OCI-LY3 (cell line): ENCODE measurements around the gene ICAM1.

Source experiments
- H2AFZ ChIP-seq: fragments of 200-600, 300-600 bp; shearing (Covaris generic); 2 replicates; pipeline ENCODE4 v1.6.0; 2014; ENCODE audit warnings: antibody characterized with exemption, low read depth, low read length
- H3K27ac ChIP-seq: fragments of 200-600, 300-600 bp; sonication (generic); 2 replicates; pipeline ENCODE4 v1.5.1; 2014; ENCODE audit warnings: mild to moderate bottlenecking, low read length, moderate library complexity, mixed read lengths
- H3K27me3 ChIP-seq: fragments of 200-600, 300-600 bp; sonication (generic); 2 replicates; pipeline ENCODE4 v1.6.1; 2014; ENCODE audit warnings: low read depth, low read length, mixed read lengths
- H3K36me3 ChIP-seq: fragments of 200-600, 300-600 bp; sonication (generic); replicated peaks from 2 replicates; pipeline ENCODE3; 2014; ENCODE audit warnings: low read depth, low read length, mixed read lengths
- H3K4me1 ChIP-seq: fragments of 300-600, 200-600 bp; sonication (generic); 2 replicates; pipeline ENCODE4 v1.6.1; 2014; ENCODE audit warnings: low read length, mixed read lengths
- H3K4me2 ChIP-seq: fragments of 200-600, 300-600 bp; sonication (generic); 2 replicates; pipeline ENCODE4 v1.6.1; 2014; ENCODE audit warnings: low read length, mixed read lengths
- H3K4me3 ChIP-seq: fragments of 300-600, 200-600 bp; sonication (generic); 2 replicates; pipeline ENCODE4 v1.5.1; 2014; ENCODE audit warnings: antibody characterized with exemption, mild to moderate bottlenecking, low read length, moderate library complexity
- H3K79me2 ChIP-seq: fragments of 300-600, 200-600 bp; shearing (Covaris generic); 2 replicates; pipeline ENCODE4 v1.6.1; 2014; ENCODE audit warnings: mild to moderate bottlenecking, low read length, mixed read lengths
- H3K9ac ChIP-seq: fragments of 300-600, 200-600 bp; shearing (Covaris generic); 2 replicates; pipeline ENCODE4 v1.6.0; 2014; ENCODE audit warnings: mild to moderate bottlenecking, low read length, moderate library complexity
- H3K9me3 ChIP-seq: fragments of 200-600, 300-600 bp; shearing (Covaris generic); 2 replicates; pipeline ENCODE4 v1.6.1; 2014; ENCODE audit warnings: low read length, mixed read lengths; ENCODE audit not compliant: insufficient read depth
- H4K20me1 ChIP-seq: fragments of 200-600, 300-600 bp; sonication (generic); 2 replicates; pipeline ENCODE4 v1.6.1; 2016; ENCODE audit warnings: low read length, mixed read lengths; ENCODE audit not compliant: insufficient read depth
- EZH2phosphoT487 ChIP-seq: fragments of 200-600 bp; shearing (Covaris generic); IDR thresholded peaks from 2 replicates; pipeline ENCODE4 v1.6.1; 2018; ENCODE audit warnings: antibody characterized with exemption, mixed run types, low read depth
- TF ChIP-seq, protein P1 (sequence below): fragments of 200-600, 300-600 bp; sonication (generic); IDR thresholded peaks from 2 replicates; pipeline ENCODE4 v1.5.1; 2014; ENCODE audit warnings: antibody characterized with exemption, low read length, low read depth

Gene ICAM1

DNA sequence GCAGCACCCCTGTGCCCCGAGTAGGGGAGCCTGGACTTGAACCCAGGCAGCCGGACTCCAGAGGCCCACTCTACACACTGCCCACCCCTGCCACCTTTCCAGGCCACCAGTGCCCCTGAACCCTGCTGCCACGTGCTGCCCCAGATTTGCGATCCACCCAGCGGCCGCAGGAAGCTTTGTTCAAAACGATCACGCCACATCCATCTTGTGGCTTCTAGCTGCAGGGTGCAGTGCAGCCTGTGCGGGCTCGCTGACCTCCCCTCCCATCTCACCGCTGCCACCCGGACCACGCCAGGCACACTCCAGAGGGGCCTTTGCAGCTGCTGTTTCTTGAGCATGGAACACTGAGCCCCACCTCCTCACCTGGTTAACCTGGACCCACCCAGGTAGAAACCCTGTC is 58.6 kb downstream of the ICAM1 start:
- no peaks in the 10 kb centered on the region for H3K27me3 ChIP-seq
- no peaks in the 10 kb centered on the region for H3K9me3 ChIP-seq
- peaks cover 15% of the 10 kb centered on the region for H3K4me1 ChIP-seq
- no peak overlapping the region for H3K9ac ChIP-seq
- no peak for TF ChIP-seq EZH2phosphoT487
- TF ChIP-seq, protein P1, sequence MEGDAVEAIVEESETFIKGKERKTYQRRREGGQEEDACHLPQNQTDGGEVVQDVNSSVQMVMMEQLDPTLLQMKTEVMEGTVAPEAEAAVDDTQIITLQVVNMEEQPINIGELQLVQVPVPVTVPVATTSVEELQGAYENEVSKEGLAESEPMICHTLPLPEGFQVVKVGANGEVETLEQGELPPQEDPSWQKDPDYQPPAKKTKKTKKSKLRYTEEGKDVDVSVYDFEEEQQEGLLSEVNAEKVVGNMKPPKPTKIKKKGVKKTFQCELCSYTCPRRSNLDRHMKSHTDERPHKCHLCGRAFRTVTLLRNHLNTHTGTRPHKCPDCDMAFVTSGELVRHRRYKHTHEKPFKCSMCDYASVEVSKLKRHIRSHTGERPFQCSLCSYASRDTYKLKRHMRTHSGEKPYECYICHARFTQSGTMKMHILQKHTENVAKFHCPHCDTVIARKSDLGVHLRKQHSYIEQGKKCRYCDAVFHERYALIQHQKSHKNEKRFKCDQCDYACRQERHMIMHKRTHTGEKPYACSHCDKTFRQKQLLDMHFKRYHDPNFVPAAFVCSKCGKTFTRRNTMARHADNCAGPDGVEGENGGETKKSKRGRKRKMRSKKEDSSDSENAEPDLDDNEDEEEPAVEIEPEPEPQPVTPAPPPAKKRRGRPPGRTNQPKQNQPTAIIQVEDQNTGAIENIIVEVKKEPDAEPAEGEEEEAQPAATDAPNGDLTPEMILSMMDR: no peak
- H3K27ac ChIP-seq: no peak overlapping the region
- H2AFZ ChIP-seq: no peak overlapping the region
- H3K4me3 ChIP-seq: no peak overlapping the region
- H3K79me2 ChIP-seq: peaks cover 69% of the 10 kb centered on the region
- peaks cover 19% of the 10 kb centered on the region for H4K20me1 ChIP-seq
- H3K36me3 ChIP-seq: peaks cover 55% of the 10 kb centered on the region
- no peak overlapping the region for H3K4me2 ChIP-seq

DNA sequence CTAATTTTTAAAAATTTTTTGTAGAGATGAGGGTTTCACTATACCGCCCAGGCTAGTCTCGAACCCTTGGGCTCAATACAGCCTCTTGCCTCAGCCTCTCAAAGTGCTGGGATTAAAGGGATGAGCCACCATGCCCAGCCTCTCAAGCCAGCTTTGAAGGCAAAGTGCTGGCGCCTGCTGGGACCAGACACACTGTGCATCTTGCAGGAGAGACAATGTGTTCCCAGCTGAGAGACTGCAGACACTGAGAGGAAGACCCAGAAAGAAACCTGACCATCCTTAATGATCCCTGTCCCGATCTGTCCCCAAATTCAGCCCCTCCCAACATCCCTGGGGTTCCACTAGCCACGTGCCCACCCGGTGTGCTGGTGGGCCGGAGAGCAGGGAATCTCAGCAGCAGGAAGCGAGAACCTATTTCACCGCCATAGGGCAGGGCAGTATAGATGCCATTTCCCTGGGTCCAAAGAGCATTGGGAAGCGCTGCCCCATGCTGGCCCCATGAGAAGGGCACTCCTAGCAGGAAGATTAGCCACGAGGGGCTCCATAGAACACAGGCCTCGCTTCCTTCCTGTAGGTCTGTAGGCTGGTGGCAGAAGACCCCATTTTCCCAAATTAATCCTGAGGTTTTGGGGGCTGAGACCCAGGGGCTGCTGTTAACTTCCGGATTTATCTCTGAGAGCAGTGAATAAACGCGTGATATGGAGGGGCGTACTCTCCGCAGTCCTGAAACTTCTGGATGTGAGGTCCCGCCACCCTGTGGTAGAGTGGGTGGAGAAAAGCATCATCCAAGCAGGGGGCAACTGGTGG is 61.4 kb downstream of the ICAM1 start:
- Histone ChIP-seq H3K9ac (peak overlapping the region; percentile 87), H2AFZ (no peak overlapping the region), H3K27me3 (no peaks in the 10 kb centered on the region), H3K27ac (peak overlapping the region; percentile 83), H3K4me3 (peak overlapping the region; percentile 93), H3K9me3 (no peaks in the 10 kb centered on the region), H3K36me3 (peaks cover 54% of the 10 kb centered on the region), H4K20me1 (peaks cover 19% of the 10 kb centered on the region), H3K79me2 (peaks cover 65% of the 10 kb centered on the region), H3K4me2 (peak overlapping the region; percentile 99), H3K4me1 (peaks cover 17% of the 10 kb centered on the region)
- TF ChIP-seq, protein P1: 0 out of 2 replicates have a peak, but pooled peaks have one; percentile 16
- no peak for TF ChIP-seq EZH2phosphoT487

DNA sequence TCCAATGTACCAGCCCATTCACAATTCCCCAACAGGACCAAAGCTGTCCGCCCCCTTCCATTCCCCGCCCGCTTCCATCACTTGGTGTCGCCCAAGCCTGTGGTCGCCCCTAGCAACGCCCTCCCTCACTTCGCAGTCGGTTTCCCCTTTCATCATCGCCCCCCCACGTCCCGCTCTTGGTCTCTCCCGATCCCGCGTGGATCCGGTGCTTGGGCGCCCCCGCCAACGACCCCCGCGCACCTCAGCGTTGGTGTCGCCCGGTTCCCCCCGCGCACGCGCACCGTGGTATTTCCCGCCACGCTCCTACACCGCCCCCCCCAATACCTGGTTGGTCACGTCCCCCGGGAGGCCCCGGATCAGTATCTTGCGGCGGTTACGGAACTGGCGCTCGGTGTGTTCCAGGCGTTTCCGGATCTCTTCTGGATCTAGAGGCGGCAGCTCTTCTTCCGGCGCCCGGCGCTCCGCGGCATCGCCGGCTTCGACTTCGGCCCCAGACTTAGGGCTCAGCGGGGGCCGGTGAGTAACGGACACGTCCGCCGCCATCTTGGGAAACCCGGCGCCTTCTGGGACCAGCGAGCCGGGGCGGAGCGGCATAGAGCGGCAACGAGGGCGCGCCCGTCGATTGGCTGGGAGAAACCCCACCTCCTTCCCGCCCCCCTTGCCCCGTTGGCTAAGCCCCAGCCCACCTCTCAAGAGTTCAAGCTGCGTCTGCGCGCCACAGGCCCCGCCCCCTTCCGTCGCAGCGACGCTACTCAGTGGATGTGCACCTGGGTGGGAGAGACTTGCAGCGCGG is 62.2 kb downstream of the ICAM1 start, which contains the start of gene RAVER1:
RAVER1 (minus strand) TSS at position 565 of the 793 bp plus-strand sequence; CDS start at position 543, 22 bp downstream.
- no peaks in the 10 kb centered on the region for H3K27me3 ChIP-seq
- H4K20me1 ChIP-seq: peaks cover 19% of the 10 kb centered on the region
- H3K4me1 ChIP-seq: peaks cover 23% of the 10 kb centered on the region
- TF ChIP-seq EZH2phosphoT487: no peak
- TF ChIP-seq, protein P1: no peak
- peak within 1 kb of the TSS; percentile 87 for H3K9ac ChIP-seq
- peaks cover 57% of the 10 kb centered on the region for H3K79me2 ChIP-seq
- H2AFZ ChIP-seq: peak within 1 kb of the TSS; percentile 44; the same call in 1 of the 2 replicates
- no peaks in the 10 kb centered on the region for H3K9me3 ChIP-seq
- peak within 1 kb of the TSS; percentile 93 for H3K4me3 ChIP-seq
- peak within 1 kb of the TSS; percentile 99 for H3K4me2 ChIP-seq
- H3K27ac ChIP-seq: peak within 1 kb of the TSS; percentile 83
- H3K36me3 ChIP-seq: peaks cover 46% of the 10 kb centered on the region
